Measurements from ENCODE around the gene SFMBT2. TPM values are rescaled to one million over a fixed set of nuclear protein-coding genes. Genes with fewer than 3 reads are reported as not detected.
A peak's percentile ranks its signal among the peaks of the same experiment; 100 is the strongest.
"Not testable (repeated sequence)": the region's sequence is repeated elsewhere in the genome, so short reads cannot be mapped to it uniquely, and the experiment has no call there.

The SFMBT2 gene
- total RNA-seq, 1 donor from 2014 or later = 2.7 TPM

- Mint-ChIP-seq H3K9me3 (ENCODE audit: unreplicated experiment) (no peaks in the 10 kb centered on the region), H3K36me3 (ENCODE audit: unreplicated experiment) (no peaks in the 10 kb centered on the region), H3K4me3 (ENCODE audit: unreplicated experiment) (no peak overlapping the region), H3K27ac (ENCODE audit: unreplicated experiment) (no peak overlapping the region), H3K4me1 (ENCODE audit: unreplicated experiment) (no peaks in the 10 kb centered on the region), H3K27me3 (ENCODE audit: unreplicated experiment) (no peaks in the 10 kb centered on the region)
- DNase-seq (ENCODE audit: extremely low spot score, unreplicated experiment) = no peak
- TF ChIP-seq CTCF (IDR thresholded peaks at IDR 0.05) = no peak
Measured at GRCh38 chr10:7397049-7398035, 13.5 kb downstream of the SFMBT2 start.

GRCh38 chr10:7392301-7392700 lies 18.5 kb downstream of the SFMBT2 start:
- DNase-seq (ENCODE audit: extremely low spot score, unreplicated experiment); H3K9me3 Mint-ChIP-seq (ENCODE audit: unreplicated experiment); H3K4me3 Mint-ChIP-seq (ENCODE audit: unreplicated experiment); H3K27me3 Mint-ChIP-seq (ENCODE audit: unreplicated experiment); H3K36me3 Mint-ChIP-seq (ENCODE audit: unreplicated experiment); H3K27ac Mint-ChIP-seq (ENCODE audit: unreplicated experiment); H3K4me1 Mint-ChIP-seq (ENCODE audit: unreplicated experiment): not testable (repeated sequence)

- no peaks in the 10 kb centered on the region for H3K9me3 Mint-ChIP-seq (ENCODE audit: unreplicated experiment)
- TF ChIP-seq CTCF (IDR thresholded peaks at IDR 0.05) = no peak
- H3K27ac Mint-ChIP-seq (ENCODE audit: unreplicated experiment) = no peak overlapping the region
- H3K4me3 Mint-ChIP-seq (ENCODE audit: unreplicated experiment) = no peak overlapping the region
- no peak for DNase-seq (ENCODE audit: extremely low spot score, unreplicated experiment)
- H3K4me1 Mint-ChIP-seq (ENCODE audit: unreplicated experiment) = no peaks in the 10 kb centered on the region
- H3K36me3 Mint-ChIP-seq (ENCODE audit: unreplicated experiment) = no peaks in the 10 kb centered on the region
- H3K27me3 Mint-ChIP-seq (ENCODE audit: unreplicated experiment) = peaks cover 3% of the 10 kb centered on the region
Measured at GRCh38 chr10:7391748-7392147, 19.1 kb downstream of the SFMBT2 start.

GRCh38 chr10:7390689-7391110 lies 20.1 kb downstream of the SFMBT2 start:
- not testable (repeated sequence) for H3K27ac Mint-ChIP-seq (ENCODE audit: unreplicated experiment); H3K4me1 Mint-ChIP-seq (ENCODE audit: unreplicated experiment); H3K4me3 Mint-ChIP-seq (ENCODE audit: unreplicated experiment); H3K9me3 Mint-ChIP-seq (ENCODE audit: unreplicated experiment); H3K27me3 Mint-ChIP-seq (ENCODE audit: unreplicated experiment); H3K36me3 Mint-ChIP-seq (ENCODE audit: unreplicated experiment)
- DNase-seq (ENCODE audit: extremely low spot score, unreplicated experiment) = peak; percentile 36

GRCh38 chr10:7389844-7390243 lies 21.0 kb downstream of the SFMBT2 start:
- peaks cover 3% of the 10 kb centered on the region for H3K27me3 Mint-ChIP-seq (ENCODE audit: unreplicated experiment)

More at GRCh38 chr10:7389844-7390243, 21.0 kb downstream of the SFMBT2 start:
- Mint-ChIP-seq H3K36me3 (ENCODE audit: unreplicated experiment) (no peaks in the 10 kb centered on the region), H3K4me1 (ENCODE audit: unreplicated experiment) (no peaks in the 10 kb centered on the region), H3K9me3 (ENCODE audit: unreplicated experiment) (no peaks in the 10 kb centered on the region), H3K4me3 (ENCODE audit: unreplicated experiment) (no peak overlapping the region), H3K27ac (ENCODE audit: unreplicated experiment) (no peak overlapping the region)
- peak; percentile 44 for DNase-seq (ENCODE audit: extremely low spot score, unreplicated experiment)
- TF ChIP-seq CTCF (IDR thresholded peaks at IDR 0.05) = no peak
